Lower lobe of right lung (tissue), 2 donors: ENCODE data around the gene CEACAM21. TPM values are rescaled to one million over a fixed set of nuclear protein-coding genes. Genes with fewer than 3 reads are reported as not detected.

Source experiments
- ATAC-seq, 2 donors: fragments of 200-7000 bp; cut with Tn5 transposase; one replicate each; pipeline ENCODE4 v1.9.1; 2020 to 2022; ENCODE audit warnings: mild to moderate bottlenecking in 2 of 2, moderate library complexity in 2 of 2
- DNase-seq: peaks from one replicate; pipeline ENCODE4 v3.0.0-alpha.2; 2020
- H3K27ac ChIP-seq: fragments of 200-600 bp; one replicate; pipeline ENCODE4 v1.8.0; 2022
- H3K27me3 ChIP-seq: fragments of 200-600 bp; one replicate; pipeline ENCODE4 v1.8.0; 2022; ENCODE audit warnings: low read depth
- H3K36me3 ChIP-seq: fragments of 200-600 bp; one replicate; pipeline ENCODE4 v1.8.0; 2022; ENCODE audit warnings: mild to moderate bottlenecking
- H3K4me1 ChIP-seq: fragments of 200-600 bp; one replicate; pipeline ENCODE4 v1.8.0; 2022
- H3K4me3 ChIP-seq: fragments of 200-600 bp; one replicate; pipeline ENCODE4 v1.8.0; 2022; ENCODE audit warnings: mild to moderate bottlenecking
- H3K9me3 ChIP-seq: fragments of 200-600 bp; one replicate; pipeline ENCODE4 v1.8.0; 2022
- CTCF ChIP-seq: fragments of 200-600 bp; IDR thresholded peaks from one replicate; pipeline ENCODE4 v1.8.0; 2022; ENCODE audit warnings: antibody characterized with exemption, mild to moderate bottlenecking
- intact Hi-C: fragments of 100-400 bp; cut with DNase I; formaldehyde crosslinking; loops from one replicate; pipeline ENCODE4 v1.11.0; 2022
- total RNA-seq: library from RNA; stranded (reverse); fragmentation: NEBNext Ultra II Directional; extraction: Animal tissue kit (Norgen Biotek cat#: 25700); gene quantifications from one replicate; pipeline ENCODE4 v1.2.1, GENCODE V29; 2021
- donor health status: DM: no; HTN: yes; CAD: no; lungs with severe emphysema.

Gene CEACAM21
- total RNA-seq, 1 donor from 2014 or later, result 28.8 TPM

GRCh38 chr19:41623360-41623759 is 47.4 kb downstream of the CEACAM21 start:
- H3K4me1 ChIP-seq, result peaks cover 9% of the 10 kb centered on the region
- H3K36me3 ChIP-seq, result no peaks in the 10 kb centered on the region
- H3K27me3 ChIP-seq, result peaks cover 23% of the 10 kb centered on the region
- no peak overlapping the region for H3K27ac ChIP-seq
- intact Hi-C loops, result no loop called here
- no peaks in the 10 kb centered on the region for H3K9me3 ChIP-seq
- TF ChIP-seq CTCF, result no peak
- H3K4me3 ChIP-seq, result no peak overlapping the region
- DNase-seq (no peak), ATAC-seq (no peak)

- TF ChIP-seq CTCF, result no peak
- peaks cover 9% of the 10 kb centered on the region for H3K4me1 ChIP-seq
- no peak overlapping the region for H3K27ac ChIP-seq
- H3K36me3 ChIP-seq, result no peaks in the 10 kb centered on the region
- peaks cover 23% of the 10 kb centered on the region for H3K27me3 ChIP-seq
- ATAC-seq (no peak), DNase-seq (no peak)
- intact Hi-C loops, result no loop called here
- H3K9me3 ChIP-seq, result no peaks in the 10 kb centered on the region
- H3K4me3 ChIP-seq, result no peak overlapping the region
These were observed 48.5 kb downstream of the CEACAM21 start for GRCh38 chr19:41624515-41624914.

GRCh38 chr19:41624937-41625336 is 49.0 kb downstream of the CEACAM21 start:
- Histone ChIP-seq H3K4me1 (peaks cover 9% of the 10 kb centered on the region), H3K27me3 (peaks cover 23% of the 10 kb centered on the region), H3K9me3 (peaks cover 1% of the 10 kb centered on the region), H3K27ac (no peak overlapping the region), H3K4me3 (no peak overlapping the region), H3K36me3 (no peaks in the 10 kb centered on the region)
- intact Hi-C loops, result no loop called here
- no peak for TF ChIP-seq CTCF
- no peak for ATAC-seq
- no peak for DNase-seq

- H3K27me3 ChIP-seq, result peaks cover 23% of the 10 kb centered on the region
- peaks cover 9% of the 10 kb centered on the region for H3K4me1 ChIP-seq
- no peaks in the 10 kb centered on the region for H3K36me3 ChIP-seq
- peaks cover 5% of the 10 kb centered on the region for H3K9me3 ChIP-seq
- TF ChIP-seq CTCF, result no peak
- DNase-seq, result no peak
- H3K4me3 ChIP-seq, result peak overlapping the region; percentile 48
- intact Hi-C loops, result no loop called here
- H3K27ac ChIP-seq, result peak overlapping the region; percentile 64
- peak in 1 of 2 donors; percentile 44 for ATAC-seq
These were observed 50.3 kb downstream of the CEACAM21 start for GRCh38 chr19:41626278-41626677.

- peak within 1 kb of the TSS; percentile 48 for H3K4me3 ChIP-seq
- H3K27ac ChIP-seq, result peak within 1 kb of the TSS; percentile 64
- no peak for TF ChIP-seq CTCF
- intact Hi-C loops, result no loop called here
- H3K4me1 ChIP-seq, result peaks cover 9% of the 10 kb centered on the region
- no peaks in the 10 kb centered on the region for H3K36me3 ChIP-seq
- peak; percentile 79 for DNase-seq
- H3K9me3 ChIP-seq, result peaks cover 5% of the 10 kb centered on the region
- peak; percentile 82 to 86 for ATAC-seq
- peaks cover 23% of the 10 kb centered on the region for H3K27me3 ChIP-seq
These were observed 50.9 kb downstream of the CEACAM21 start, which contains the start of gene CEACAM4 for GRCh38 chr19:41626877-41627276. Gene CEACAM4, minus strand, starts transcription at chr19:41627074. Its CDS starts 111 bp downstream, at chr19:41626963.
